OCI-LY7 (cell line): Measurements from ENCODE around the gene TMCO1. TPM values are rescaled to one million over a fixed set of nuclear protein-coding genes. Genes with fewer than 3 reads are reported as not detected.
"Not testable (repeated sequence)": the region's sequence is repeated elsewhere in the genome, so short reads cannot be mapped to it uniquely, and the experiment has no call there.

Source experiments
- BruUV-seq: library from RNA; stranded (reverse); fragments of 400-500 nt; replicated peaks from 2 replicates; lab custom pipeline; 2021; lab: Mats Ljungman, UMichigan
- CTCF ChIA-PET: fragments of 300-600 bp; sonication (Branson Sonifier 250); formaldehyde crosslinking; loops from one replicate; lab custom pipeline; 2022; ENCODE audit warnings: antibody characterized with exemption; ENCODE audit not compliant: unreplicated experiment; lab: Charles Lee
- POLR2A ChIA-PET: fragments of 300-600 bp; sonication (Branson Sonifier 250); formaldehyde crosslinking; loops from one replicate; lab custom pipeline; 2022; ENCODE audit warnings: antibody characterized with exemption; lab: Charles Lee
- DNase-seq: peaks from one replicate; pipeline ENCODE4 v3.0.0-alpha.2; 2015; ENCODE audit warnings: low spot score
- H2AFZ ChIP-seq: fragments of 200-600 bp; sonication (generic), shearing (Covaris generic); 2 replicates; pipeline ENCODE4 v1.6.1; 2014; ENCODE audit warnings: mild to moderate bottlenecking, antibody characterized with exemption, low read length, moderate library complexity
- H3K27ac ChIP-seq: fragments of 200-600 bp; sonication (generic); 2 replicates; pipeline ENCODE4 v1.5.1; 2014; ENCODE audit warnings: mixed run types, low read depth, mild to moderate bottlenecking, moderate library complexity, low read length, inconsistent platforms; ENCODE audit not compliant: poor library complexity, severe bottlenecking
- H3K36me3 ChIP-seq: fragments of 200-600 bp; sonication (generic); 2 replicates; pipeline ENCODE4 v1.6.1; 2014; ENCODE audit warnings: mild to moderate bottlenecking, antibody characterized with exemption, low read length, moderate library complexity, mixed read lengths; ENCODE audit not compliant: insufficient read depth
- H3K4me1 ChIP-seq: fragments of 200-600 bp; sonication (generic); 2 replicates; pipeline ENCODE4 v1.5.1; 2014; ENCODE audit warnings: mild to moderate bottlenecking, low read length; ENCODE audit not compliant: insufficient read depth, poor library complexity, severe bottlenecking
- H3K4me2 ChIP-seq: fragments of 200-600 bp; sonication (generic); 2 replicates; pipeline ENCODE4 v1.6.1; 2014; ENCODE audit warnings: mild to moderate bottlenecking, low read length
- H3K4me3 ChIP-seq: fragments of 200-600 bp; sonication (generic); 2 replicates; pipeline ENCODE4 v1.5.1; 2014; ENCODE audit warnings: mild to moderate bottlenecking, low read depth, low read length; ENCODE audit not compliant: poor library complexity, severe bottlenecking
- H3K79me2 ChIP-seq: fragments of 200-600 bp; sonication (generic); 2 replicates; pipeline ENCODE4 v1.6.1; 2016; ENCODE audit warnings: low read depth, mild to moderate bottlenecking, low read length, moderate library complexity, mixed read lengths; ENCODE audit not compliant: insufficient read depth
- H3K9me2 ChIP-seq: fragments of 200-600 bp; sonication (generic); 2 replicates; pipeline ENCODE4 v1.6.1; 2016; ENCODE audit warnings: mild to moderate bottlenecking, low read length, mixed read lengths; ENCODE audit not compliant: insufficient read depth
- H3K9me3 ChIP-seq: fragments of 200-600 bp; sonication (generic); 2 replicates; pipeline ENCODE4 v1.6.1; 2014; ENCODE audit warnings: mild to moderate bottlenecking, mixed run types, low read length, mixed read lengths
- H4K20me1 ChIP-seq: fragments of 200-600 bp; sonication (generic); 2 replicates; pipeline ENCODE4 v1.6.1; 2014; ENCODE audit warnings: mild to moderate bottlenecking, antibody characterized with exemption, low read length, moderate library complexity, mixed read lengths; ENCODE audit not compliant: insufficient read depth
- EZH2phosphoT487 ChIP-seq: fragments of 200-600 bp; sonication (generic); IDR thresholded peaks from 2 replicates; pipeline ENCODE4 v1.6.1; 2018; ENCODE audit warnings: low read depth, borderline replicate concordance, mild to moderate bottlenecking, mixed run types, antibody characterized with exemption, low read length, moderate library complexity, mixed read lengths
- intact Hi-C: fragments of 100-400 bp; cut with micrococcal nuclease; formaldehyde crosslinking; loops from one replicate; pipeline ENCODE4 v1.10.0; 2022; ENCODE audit not compliant: unreplicated experiment
- total RNA-seq, 2 experiments: library from RNA; depleted of rRNA in 1 of 2; stranded (reverse); fragments of >200 nt in 1 of 2; shearing (Covaris generic) in 1 of 2; gene quantifications; 2 replicates each; pipeline ENCODE4 v1.2.3, GENCODE V29; 2014 to 2022
- TF ChIP-seq, protein P1 (sequence below): fragments of 200-600 bp; sonication (generic); conservative IDR thresholded peaks from 2 replicates; pipeline ENCODE4 v1.5.1; 2014; ENCODE audit warnings: mild to moderate bottlenecking, antibody characterized with exemption, low read length, moderate library complexity, mixed read lengths

Gene TMCO1
- total RNA-seq, 2 experiments from 2014 or later, result 22.9 to 44.5 TPM

DNA sequence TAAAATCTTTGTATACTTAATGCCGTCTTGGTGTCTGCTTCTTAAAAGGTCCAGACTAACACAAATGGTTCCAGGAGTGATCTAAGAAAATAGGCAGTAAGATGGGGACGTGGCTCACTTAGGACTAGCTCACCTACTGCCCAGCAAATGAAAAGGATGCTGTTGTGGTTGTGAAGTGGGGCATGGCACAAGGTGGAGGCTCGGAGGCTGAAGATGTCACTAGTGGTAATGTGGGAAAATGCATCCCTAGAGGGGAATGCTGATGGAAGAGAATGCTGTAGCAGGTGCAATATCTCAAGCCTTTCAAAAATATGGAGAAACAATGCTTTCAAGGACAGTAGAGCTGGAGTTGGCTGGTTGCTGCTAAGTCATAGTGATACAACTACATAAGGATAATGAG lies 47.5 kb upstream of the TMCO1 start:
- TF ChIP-seq, protein P1, sequence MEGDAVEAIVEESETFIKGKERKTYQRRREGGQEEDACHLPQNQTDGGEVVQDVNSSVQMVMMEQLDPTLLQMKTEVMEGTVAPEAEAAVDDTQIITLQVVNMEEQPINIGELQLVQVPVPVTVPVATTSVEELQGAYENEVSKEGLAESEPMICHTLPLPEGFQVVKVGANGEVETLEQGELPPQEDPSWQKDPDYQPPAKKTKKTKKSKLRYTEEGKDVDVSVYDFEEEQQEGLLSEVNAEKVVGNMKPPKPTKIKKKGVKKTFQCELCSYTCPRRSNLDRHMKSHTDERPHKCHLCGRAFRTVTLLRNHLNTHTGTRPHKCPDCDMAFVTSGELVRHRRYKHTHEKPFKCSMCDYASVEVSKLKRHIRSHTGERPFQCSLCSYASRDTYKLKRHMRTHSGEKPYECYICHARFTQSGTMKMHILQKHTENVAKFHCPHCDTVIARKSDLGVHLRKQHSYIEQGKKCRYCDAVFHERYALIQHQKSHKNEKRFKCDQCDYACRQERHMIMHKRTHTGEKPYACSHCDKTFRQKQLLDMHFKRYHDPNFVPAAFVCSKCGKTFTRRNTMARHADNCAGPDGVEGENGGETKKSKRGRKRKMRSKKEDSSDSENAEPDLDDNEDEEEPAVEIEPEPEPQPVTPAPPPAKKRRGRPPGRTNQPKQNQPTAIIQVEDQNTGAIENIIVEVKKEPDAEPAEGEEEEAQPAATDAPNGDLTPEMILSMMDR, result no peak
- no peak for TF ChIP-seq EZH2phosphoT487
- Histone ChIP-seq H2AFZ (no peak overlapping the region), H3K9me2 (no peaks in the 10 kb centered on the region), H3K4me1 (no peaks in the 10 kb centered on the region), H3K79me2 (no peaks in the 10 kb centered on the region), H3K9me3 (no peaks in the 10 kb centered on the region), H3K27ac (no peak overlapping the region), H3K4me3 (no peak overlapping the region), H4K20me1 (no peaks in the 10 kb centered on the region), H3K4me2 (no peak overlapping the region), H3K36me3 (no peaks in the 10 kb centered on the region)
- no TSS peak for BruUV-seq
- DNase-seq, result no peak
- CTCF ChIA-PET, result no interaction called here
- POLR2A ChIA-PET, result interaction anchor here (0.6 kb wide), 1 partner anchor 40 kb away, joined by 3 read pairs; no protein-coding TSS in a partner anchor
- intact Hi-C loops, result no loop called here

DNA sequence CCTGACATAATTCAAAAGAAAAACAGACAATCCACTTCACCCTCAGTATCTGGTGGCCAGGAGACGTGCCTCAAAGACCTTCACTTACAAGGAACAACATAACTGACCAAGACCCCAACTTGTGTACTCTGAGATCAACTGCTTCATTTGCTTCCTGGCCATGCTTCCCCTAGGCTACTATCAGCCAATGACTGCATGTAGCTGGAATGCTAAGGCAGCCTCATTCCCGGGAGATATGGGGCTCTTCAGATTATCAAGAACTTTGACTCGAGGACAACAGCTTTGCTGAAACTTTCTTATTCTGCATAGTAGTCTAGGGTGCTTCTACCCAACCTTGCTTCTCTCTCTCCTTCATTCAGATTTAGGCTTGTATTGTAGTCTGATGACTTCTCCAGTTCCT lies 47.1 kb upstream of the TMCO1 start:
- BruUV-seq, result no TSS peak
- no peaks in the 10 kb centered on the region for H3K79me2 ChIP-seq
- TF ChIP-seq, protein P1, result no peak
- no peak for TF ChIP-seq EZH2phosphoT487
- intact Hi-C loops, result no loop called here
- no peaks in the 10 kb centered on the region for H3K9me3 ChIP-seq
- no peak for DNase-seq
- no peaks in the 10 kb centered on the region for H4K20me1 ChIP-seq
- no peaks in the 10 kb centered on the region for H3K36me3 ChIP-seq
- H3K9me2 ChIP-seq, result no peaks in the 10 kb centered on the region
- no peak overlapping the region for H2AFZ ChIP-seq
- POLR2A ChIA-PET, result no interaction called here
- no peak overlapping the region for H3K4me2 ChIP-seq
- no peak overlapping the region for H3K4me3 ChIP-seq
- no peak overlapping the region for H3K27ac ChIP-seq
- CTCF ChIA-PET, result no interaction called here
- H3K4me1 ChIP-seq, result no peaks in the 10 kb centered on the region

DNA sequence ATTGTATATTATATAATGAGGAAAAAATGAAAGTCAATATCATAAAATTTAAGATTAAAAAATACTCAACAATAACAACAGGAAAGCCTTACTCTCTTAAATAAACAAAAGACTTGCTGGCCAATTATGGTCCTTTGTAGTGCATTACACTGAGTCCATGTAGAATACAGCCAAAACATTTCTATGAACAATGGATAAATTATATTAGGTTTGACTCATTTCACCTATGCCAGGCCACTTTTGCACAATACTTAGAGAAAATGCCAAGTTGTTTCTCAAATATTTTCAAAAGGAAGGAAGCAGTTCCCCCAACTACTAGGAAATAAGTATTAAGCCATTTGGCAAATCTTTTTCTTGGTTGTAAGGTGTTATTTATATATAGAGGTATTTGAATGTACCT lies 38.9 kb upstream of the TMCO1 start:
- intact Hi-C loops, result no loop called here
- no peak overlapping the region for H2AFZ ChIP-seq
- no peaks in the 10 kb centered on the region for H4K20me1 ChIP-seq
- H3K4me2 ChIP-seq, result no peak overlapping the region
- DNase-seq, result no peak
- POLR2A ChIA-PET, result no interaction called here
- BruUV-seq, result no TSS peak
- H3K9me3 ChIP-seq, result no peaks in the 10 kb centered on the region
- no peak overlapping the region for H3K4me3 ChIP-seq
- H3K27ac ChIP-seq, result no peak overlapping the region
- no peaks in the 10 kb centered on the region for H3K4me1 ChIP-seq
- no peaks in the 10 kb centered on the region for H3K36me3 ChIP-seq
- H3K79me2 ChIP-seq, result no peaks in the 10 kb centered on the region
- TF ChIP-seq, protein P1, result no peak
- no peak for TF ChIP-seq EZH2phosphoT487
- CTCF ChIA-PET, result no interaction called here
- H3K9me2 ChIP-seq, result no peaks in the 10 kb centered on the region

DNA sequence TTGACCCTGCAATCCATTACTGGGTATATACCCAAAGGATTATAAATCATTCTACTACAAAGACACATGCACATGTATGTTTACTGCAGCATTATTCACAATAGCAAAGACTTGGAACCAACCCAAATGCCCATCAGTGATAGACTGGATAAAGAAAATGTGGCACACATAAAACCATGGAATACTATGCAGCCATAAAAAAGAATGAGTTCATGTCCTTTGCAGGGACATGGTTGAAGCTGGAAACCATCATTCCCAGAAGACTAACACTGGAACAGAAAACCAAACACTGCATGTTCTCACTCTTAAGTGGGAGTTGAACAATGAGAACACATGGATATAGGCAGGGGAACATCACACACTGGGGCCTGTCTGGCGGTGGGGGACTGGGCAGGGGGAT lies 35.8 kb upstream of the TMCO1 start:
- H3K9me3 ChIP-seq, H3K4me1 ChIP-seq, H3K9me2 ChIP-seq, H3K36me3 ChIP-seq, POLR2A ChIA-PET, H4K20me1 ChIP-seq, CTCF ChIA-PET, H2AFZ ChIP-seq, DNase-seq, H3K4me3 ChIP-seq, H3K4me2 ChIP-seq, H3K27ac ChIP-seq, H3K79me2 ChIP-seq, BruUV-seq, intact Hi-C loops: not testable (repeated sequence)
